K562 (cell line): ENCODE measurements around the gene ATP2B1. TPM values are rescaled to one million over a fixed set of nuclear protein-coding genes. Genes with fewer than 3 reads are reported as not detected.
A peak's percentile ranks its signal among the peaks of the same experiment; 100 is the strongest.

Experiments used
- HDAC2 ChIP-seq: fragments of 450-650 bp; IDR thresholded peaks from 2 replicates; pipeline ENCODE4 v1.6.1; 2016; ENCODE audit warnings: mild to moderate bottlenecking
- IRF2 ChIP-seq: sonication (generic); formaldehyde crosslinking; IDR thresholded peaks from 2 replicates; pipeline ENCODE4 v1.8.1; 2022; ENCODE audit warnings: mild to moderate bottlenecking, missing genetic modification reagents
- MIER1 ChIP-seq: fragments of 450-650 bp; IDR thresholded peaks from 2 replicates; pipeline ENCODE4 v1.6.1; 2016; ENCODE audit warnings: antibody characterized with exemption, mild to moderate bottlenecking, low read depth
- PHB ChIP-seq: fragments of 250-450 bp; sonication (Bioruptor Pico); IDR thresholded peaks from 2 replicates; pipeline ENCODE4 v1.5.0; 2021
- SAP30 ChIP-seq: fragments of 200-600 bp; sonication (generic); IDR thresholded peaks from 2 replicates; pipeline ENCODE4 v1.6.1; 2012; ENCODE audit warnings: borderline replicate concordance, low read depth, mild to moderate bottlenecking, moderate library complexity, low read length, control low read depth, inconsistent platforms; ENCODE audit not compliant: insufficient read depth, poor library complexity, severe bottlenecking
- SIN3A ChIP-seq, 2 experiments: fragments of 150-350 bp in 1 of 2; IDR thresholded peaks; 2 replicates each; pipeline ENCODE4 v1.6.1; 2011 to 2016; ENCODE audit warnings: borderline replicate concordance in 2 of 2, low read depth in 2 of 2, low read length in 2 of 2, mild to moderate bottlenecking in 2 of 2, moderate library complexity in 2 of 2; ENCODE audit not compliant: control insufficient read depth in 1 of 2
- TCF3 ChIP-seq: sonication (generic); formaldehyde crosslinking; IDR thresholded peaks from 2 replicates; pipeline ENCODE4 v1.4.0; 2020; ENCODE audit warnings: mild to moderate bottlenecking, missing genetic modification reagents
- ZNF316 ChIP-seq: fragments of 450-650 bp; IDR thresholded peaks from 2 replicates; pipeline ENCODE4 v1.6.1; 2016
- polyA plus RNA-seq, 8 experiments: library from polyadenylated mRNA; depleted of rRNA in 4 of 8; stranded (reverse) in 5 of 8; unstranded in 3 of 8; fragments of >200 nt; fragmentation: Nextera tagmentation in 2 of 8; fragmentation: Illumina TruSeq in 1 of 8; extraction: Ambion mirVana in 2 of 8; extraction: Trizol in 1 of 8; gene quantifications; 2 replicates each; pipeline versions ENCODE4 v1.2.1 to v1.2.3, GENCODE V29; 2011 to 2014; ENCODE audit warnings: inconsistent platforms in 1 of 8, missing spikeins in 1 of 8
- total RNA-seq, 7 experiments: library from RNA; depleted of rRNA in 6 of 7; stranded (reverse); fragments of >200 nt in 6 of 7; fragmentation: Illumina TruSeq in 2 of 7; extraction: Trizol in 2 of 7; gene quantifications; 2 replicates each; pipeline versions ENCODE4 v1.2.1 to v1.2.3, GENCODE V29; 2011 to 2021; ENCODE audit warnings: low replicate concordance in 1 of 7
- TF ChIP-seq, protein P1 (sequence below): fragments of 450-650 bp; formaldehyde crosslinking; IDR thresholded peaks from 2 replicates; pipeline ENCODE4 v1.4.0; 2022; ENCODE audit warnings: mild to moderate bottlenecking, moderate library complexity
- TF ChIP-seq, protein P2 (sequence below): sonication (generic); formaldehyde crosslinking; IDR thresholded peaks from 2 replicates; pipeline ENCODE4 v1.8.0; 2022; ENCODE audit warnings: mild to moderate bottlenecking, missing genetic modification reagents
- TF ChIP-seq, protein P3 (sequence below): fragments of 450-650 bp; IDR thresholded peaks from 2 replicates; pipeline ENCODE4 v1.6.1; 2016; ENCODE audit warnings: low read depth
- TF ChIP-seq, protein P4 (sequence below), 2 experiments: fragments of 250-450 bp in 1 of 2; fragments of 450-650 bp in 1 of 2; sonication (Bioruptor Pico) in 1 of 2; IDR thresholded peaks; 2 replicates each; pipeline versions ENCODE4 v1.6.1 to v1.8.0; 2016 to 2021; ENCODE audit warnings: mild to moderate bottlenecking in 2 of 2, moderate library complexity in 2 of 2, missing compliant biosample characterization in 1 of 2, missing genetic modification characterization in 1 of 2
- TF ChIP-seq, protein P5 (sequence below): sonication (generic); formaldehyde crosslinking; IDR thresholded peaks from 2 replicates; pipeline ENCODE4 v1.8.0; 2022; ENCODE audit warnings: missing genetic modification reagents, mild to moderate bottlenecking, moderate library complexity, borderline replicate concordance

ATP2B1 gene
- total and polyA plus RNA-seq, 9 of the 15 experiments (the other 6 are each of a cell fraction or from before 2014, with no cell fraction given): 8.6 to 39.0 (median 27.8) TPM

DNA sequence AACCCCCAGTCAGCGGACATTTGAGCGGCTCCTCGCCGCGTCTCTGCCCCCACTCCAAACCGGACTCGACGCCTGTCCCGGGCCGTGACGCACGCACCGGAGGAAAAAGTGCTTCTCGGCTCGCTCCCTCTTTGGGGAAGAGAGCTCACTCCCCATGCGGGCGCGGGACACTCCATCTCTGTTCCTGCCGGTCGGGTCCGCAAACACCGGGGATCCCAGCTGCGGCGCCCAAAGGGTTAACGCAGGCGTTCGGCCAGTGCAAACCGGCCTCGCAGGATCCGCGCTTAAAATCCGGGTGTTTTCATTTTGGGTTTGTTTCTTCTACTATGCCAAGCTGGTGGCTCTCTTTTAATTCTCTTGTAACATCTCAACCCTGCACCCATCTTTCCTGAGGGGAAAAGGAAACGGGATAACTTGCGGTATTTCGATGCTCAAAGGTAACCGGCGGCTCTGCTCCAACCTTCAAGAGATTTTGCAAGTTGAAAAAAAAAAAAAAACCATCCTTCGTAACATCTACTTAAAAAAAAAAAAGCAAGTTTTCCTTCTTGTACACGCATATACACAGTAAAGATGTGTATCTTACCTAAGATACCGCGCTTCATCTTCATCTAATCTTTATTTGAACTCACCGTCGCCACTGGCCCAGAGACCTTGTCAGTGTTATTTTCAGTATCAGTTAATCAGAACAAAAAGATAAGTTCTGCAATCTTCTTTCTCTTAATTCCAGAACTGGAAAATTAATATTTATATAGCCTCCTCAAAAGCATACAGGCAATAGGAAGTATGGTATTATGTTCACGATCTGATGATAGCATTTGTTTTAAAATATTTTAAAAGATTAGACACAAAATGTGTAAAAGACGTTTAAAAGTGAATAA lies 1.6 kb upstream of the ATP2B1 start (continued):
- TF ChIP-seq SAP30: peak; percentile 12
- TF ChIP-seq HDAC2: peak; percentile 77; the same call in 1 of the 2 replicates
- TF ChIP-seq, protein P1, sequence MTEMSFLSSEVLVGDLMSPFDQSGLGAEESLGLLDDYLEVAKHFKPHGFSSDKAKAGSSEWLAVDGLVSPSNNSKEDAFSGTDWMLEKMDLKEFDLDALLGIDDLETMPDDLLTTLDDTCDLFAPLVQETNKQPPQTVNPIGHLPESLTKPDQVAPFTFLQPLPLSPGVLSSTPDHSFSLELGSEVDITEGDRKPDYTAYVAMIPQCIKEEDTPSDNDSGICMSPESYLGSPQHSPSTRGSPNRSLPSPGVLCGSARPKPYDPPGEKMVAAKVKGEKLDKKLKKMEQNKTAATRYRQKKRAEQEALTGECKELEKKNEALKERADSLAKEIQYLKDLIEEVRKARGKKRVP (CRISPR knock-in tag): no peak
- TF ChIP-seq, protein P2, sequence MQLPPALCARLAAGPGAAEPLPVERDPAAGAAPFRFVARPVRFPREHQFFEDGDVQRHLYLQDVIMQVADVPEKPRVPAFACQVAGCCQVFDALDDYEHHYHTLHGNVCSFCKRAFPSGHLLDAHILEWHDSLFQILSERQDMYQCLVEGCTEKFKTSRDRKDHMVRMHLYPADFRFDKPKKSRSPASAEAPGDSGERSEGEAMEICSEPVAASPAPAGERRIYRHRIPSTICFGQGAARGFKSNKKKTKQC: 0 out of 2 replicates have a peak, but pooled peaks have one; percentile 56
- TF ChIP-seq IRF2: no peak
- 0 out of 2 replicates have a peak, but pooled peaks have one; percentile 3 for TF ChIP-seq PHB (CRISPR knock-in tag)
- TF ChIP-seq, protein P3, sequence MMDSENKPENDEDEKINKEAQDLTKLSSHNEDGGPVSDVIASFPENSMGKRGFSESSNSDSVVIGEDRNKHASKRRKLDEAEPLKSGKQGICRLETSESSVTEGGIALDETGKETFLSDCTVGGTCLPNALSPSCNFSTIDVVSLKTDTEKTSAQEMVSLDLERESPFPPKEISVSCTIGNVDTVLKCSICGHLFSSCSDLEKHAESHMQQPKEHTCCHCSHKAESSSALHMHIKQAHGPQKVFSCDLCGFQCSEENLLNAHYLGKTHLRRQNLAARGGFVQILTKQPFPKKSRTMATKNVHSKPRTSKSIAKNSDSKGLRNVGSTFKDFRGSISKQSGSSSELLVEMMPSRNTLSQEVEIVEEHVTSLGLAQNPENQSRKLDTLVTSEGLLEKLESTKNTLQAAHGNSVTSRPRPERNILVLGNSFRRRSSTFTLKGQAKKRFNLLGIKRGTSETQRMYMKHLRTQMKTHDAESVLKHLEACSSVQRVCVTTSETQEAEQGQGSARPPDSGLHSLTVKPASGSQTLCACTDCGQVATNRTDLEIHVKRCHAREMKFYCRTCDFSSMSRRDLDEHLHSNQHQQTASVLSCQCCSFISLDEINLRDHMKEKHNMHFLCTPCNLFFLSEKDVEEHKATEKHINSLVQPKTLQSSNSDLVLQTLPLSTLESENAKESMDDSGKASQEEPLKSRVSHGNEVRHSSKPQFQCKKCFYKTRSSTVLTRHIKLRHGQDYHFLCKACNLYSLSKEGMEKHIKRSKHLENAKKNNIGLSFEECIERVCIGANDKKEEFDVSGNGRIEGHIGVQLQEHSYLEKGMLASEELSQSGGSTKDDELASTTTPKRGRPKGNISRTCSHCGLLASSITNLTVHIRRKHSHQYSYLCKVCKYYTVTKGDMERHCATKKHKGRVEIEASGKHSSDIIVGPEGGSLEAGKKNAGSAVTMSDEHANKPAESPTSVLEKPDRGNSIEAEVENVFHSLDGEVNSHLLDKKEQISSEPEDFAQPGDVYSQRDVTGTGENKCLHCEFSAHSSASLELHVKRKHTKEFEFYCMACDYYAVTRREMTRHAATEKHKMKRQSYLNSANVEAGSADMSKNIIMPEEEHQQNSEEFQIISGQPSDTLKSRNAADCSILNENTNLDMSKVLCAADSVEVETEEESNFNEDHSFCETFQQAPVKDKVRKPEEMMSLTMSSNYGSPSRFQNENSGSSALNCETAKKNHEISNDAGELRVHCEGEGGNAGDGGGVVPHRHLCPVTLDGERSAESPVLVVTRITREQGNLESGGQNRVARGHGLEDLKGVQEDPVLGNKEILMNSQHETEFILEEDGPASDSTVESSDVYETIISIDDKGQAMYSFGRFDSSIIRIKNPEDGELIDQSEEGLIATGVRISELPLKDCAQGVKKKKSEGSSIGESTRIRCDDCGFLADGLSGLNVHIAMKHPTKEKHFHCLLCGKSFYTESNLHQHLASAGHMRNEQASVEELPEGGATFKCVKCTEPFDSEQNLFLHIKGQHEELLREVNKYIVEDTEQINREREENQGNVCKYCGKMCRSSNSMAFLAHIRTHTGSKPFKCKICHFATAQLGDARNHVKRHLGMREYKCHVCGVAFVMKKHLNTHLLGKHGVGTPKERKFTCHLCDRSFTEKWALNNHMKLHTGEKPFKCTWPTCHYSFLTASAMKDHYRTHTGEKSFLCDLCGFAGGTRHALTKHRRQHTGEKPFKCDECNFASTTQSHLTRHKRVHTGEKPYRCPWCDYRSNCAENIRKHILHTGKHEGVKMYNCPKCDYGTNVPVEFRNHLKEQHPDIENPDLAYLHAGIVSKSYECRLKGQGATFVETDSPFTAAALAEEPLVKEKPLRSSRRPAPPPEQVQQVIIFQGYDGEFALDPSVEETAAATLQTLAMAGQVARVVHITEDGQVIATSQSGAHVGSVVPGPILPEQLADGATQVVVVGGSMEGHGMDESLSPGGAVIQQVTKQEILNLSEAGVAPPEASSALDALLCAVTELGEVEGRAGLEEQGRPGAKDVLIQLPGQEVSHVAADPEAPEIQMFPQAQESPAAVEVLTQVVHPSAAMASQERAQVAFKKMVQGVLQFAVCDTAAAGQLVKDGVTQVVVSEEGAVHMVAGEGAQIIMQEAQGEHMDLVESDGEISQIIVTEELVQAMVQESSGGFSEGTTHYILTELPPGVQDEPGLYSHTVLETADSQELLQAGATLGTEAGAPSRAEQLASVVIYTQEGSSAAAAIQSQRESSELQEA: no peak
- TF ChIP-seq, protein P4, sequence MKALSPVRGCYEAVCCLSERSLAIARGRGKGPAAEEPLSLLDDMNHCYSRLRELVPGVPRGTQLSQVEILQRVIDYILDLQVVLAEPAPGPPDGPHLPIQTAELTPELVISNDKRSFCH (CRISPR knock-in tag; IDR thresholded peaks at IDR 0.05): no peak
- TF ChIP-seq, protein P4 (tag; IDR thresholded peaks at IDR 0.05): 0 out of 2 replicates have a peak, but pooled peaks have one; percentile 18
- peak in 1 of 2 experiments; percentile 77; a peak in 1 of 4 replicates for TF ChIP-seq SIN3A (IDR thresholded peaks at IDR 0.05; ENCODE audit: borderline replicate concordance in 2 of 2, control insufficient read depth in 1 of 2, low read depth in 2 of 2, low read length in 2 of 2)
- peak; percentile 5; the same call in 1 of the 2 replicates for TF ChIP-seq TCF3 (CRISPR knock-in tag)
- TF ChIP-seq MIER1: no peak
- TF ChIP-seq, protein P5, sequence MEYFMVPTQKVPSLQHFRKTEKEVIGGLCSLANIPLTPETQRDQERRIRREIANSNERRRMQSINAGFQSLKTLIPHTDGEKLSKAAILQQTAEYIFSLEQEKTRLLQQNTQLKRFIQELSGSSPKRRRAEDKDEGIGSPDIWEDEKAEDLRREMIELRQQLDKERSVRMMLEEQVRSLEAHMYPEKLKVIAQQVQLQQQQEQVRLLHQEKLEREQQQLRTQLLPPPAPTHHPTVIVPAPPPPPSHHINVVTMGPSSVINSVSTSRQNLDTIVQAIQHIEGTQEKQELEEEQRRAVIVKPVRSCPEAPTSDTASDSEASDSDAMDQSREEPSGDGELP (CRISPR knock-in tag): peak; percentile 81; the same call in 1 of the 2 replicates
- peak; percentile 36; the same call in 1 of the 2 replicates for TF ChIP-seq ZNF316
